Hypothalamus (tissue), 51 donors: ENCODE results near the gene KIF23.
"Not testable (repeated sequence)": the region's sequence is repeated elsewhere in the genome, so short reads cannot be mapped to it uniquely, and the experiment has no call there.

ENCODE experiments used
- DNase-seq, 51 donors: peaks; one replicate each; lab custom pipeline; 2025; lab: John Stamatoyannopoulos, UW

KIF23 gene

DNA sequence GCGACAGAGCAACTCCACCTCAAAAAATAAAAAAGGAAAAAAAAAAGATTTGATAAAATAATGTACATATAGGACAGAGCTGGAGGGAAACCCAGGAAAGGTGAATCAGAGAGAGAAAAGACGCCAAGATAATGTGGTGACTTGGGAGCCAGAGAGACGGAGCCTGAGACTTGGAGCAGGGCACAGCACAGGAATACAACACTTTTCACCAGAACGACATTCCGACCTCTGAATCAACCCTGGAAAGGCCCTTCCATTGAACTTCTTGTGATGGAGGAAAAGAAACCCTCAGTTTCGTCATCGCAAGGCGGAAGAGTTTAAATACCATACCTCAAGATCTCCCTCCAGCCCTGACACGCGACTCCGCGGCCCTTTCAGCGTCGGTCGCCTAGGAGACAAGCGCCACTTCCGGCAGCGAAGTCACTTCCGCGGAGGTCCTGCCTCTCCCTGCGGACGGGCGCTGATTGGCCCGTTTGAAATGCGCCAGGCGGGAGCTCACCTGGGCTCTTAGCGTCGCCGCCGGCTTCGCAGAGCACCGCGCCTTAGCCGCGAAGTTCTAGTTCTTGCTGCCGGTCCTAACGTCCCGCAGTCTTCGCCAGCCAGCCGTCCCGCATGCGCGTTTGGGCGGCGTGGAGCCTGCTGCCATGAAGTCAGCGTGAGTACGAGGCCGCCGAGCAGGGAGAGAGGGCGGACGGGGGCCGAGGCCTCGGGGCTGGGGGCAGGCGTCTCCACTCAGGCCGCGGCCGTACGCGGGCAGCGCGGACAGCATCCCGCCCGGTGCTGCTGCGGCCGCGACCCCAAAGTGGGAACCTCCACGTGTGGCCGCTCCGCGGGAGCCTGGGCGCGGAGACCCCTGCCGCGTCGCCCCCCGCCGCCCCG lies at the start of gene KIF23:
Gene KIF23, plus strand, starts transcription at position 528 of the 879 bp plus-strand sequence. Its CDS starts 117 bp downstream, at position 645.
- DNase-seq = peak in 49 of 51 donors; percentile 6 to 93 (median 71)

DNA sequence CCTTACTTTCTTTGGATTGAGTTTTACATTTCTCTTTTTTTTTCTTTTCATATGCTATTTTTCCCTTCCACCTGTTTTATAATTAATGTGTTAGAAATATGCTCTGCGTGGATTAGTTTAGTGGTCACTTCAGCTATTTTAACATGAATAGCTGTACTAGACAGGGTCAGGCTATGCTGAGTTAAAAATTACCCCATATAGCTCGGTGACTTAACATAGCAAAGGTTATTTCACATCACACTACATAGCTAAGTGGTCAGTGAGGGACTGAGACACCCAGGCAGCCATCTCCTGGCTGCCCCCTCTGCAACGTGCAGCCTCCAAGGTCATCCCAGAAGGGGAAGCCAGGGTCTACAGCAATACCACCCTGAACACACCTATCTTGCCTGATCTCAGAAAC lies 46.9 kb upstream of the KIF23 start:
- DNase-seq = no peak

DNA sequence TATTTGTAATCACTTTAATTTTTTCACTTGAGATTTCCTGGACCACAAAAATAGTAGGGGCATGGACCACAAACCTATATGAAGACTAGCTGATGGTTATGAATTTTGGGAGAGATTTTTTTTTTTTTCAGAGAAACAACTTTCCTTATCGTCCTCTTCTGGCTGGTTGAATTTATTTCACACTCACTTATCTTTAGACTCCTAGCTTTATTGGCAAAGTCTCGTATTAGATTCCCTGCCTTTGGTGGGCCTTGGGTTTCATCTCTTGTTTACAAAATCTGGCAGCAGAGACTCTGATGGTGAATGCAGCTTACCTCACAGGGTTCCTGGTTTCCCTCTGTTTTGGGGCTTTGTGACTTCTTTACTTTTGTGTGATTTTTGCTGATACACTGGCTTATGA lies 44.5 kb upstream of the KIF23 start:
- DNase-seq = no peak

DNA sequence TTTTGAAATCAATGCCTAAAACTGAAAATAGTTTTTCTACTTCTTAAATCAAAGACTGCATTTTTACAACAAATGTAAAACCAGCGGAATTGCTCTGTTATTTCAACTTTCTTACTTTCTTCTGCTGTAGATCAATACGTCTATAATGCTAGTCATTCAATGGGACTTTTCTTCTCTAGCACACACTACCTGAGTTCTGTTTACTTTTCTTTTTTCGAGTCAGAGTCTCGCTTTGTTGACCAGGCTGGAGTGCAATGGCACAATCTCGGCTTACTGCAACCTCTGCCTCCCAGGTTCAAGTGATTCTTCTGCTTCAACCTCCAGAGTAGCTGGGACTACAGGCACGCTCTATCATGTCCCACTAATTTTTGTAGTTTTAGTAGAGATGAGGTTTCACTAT lies 40.7 kb upstream of the KIF23 start:
- no peak for DNase-seq

DNA sequence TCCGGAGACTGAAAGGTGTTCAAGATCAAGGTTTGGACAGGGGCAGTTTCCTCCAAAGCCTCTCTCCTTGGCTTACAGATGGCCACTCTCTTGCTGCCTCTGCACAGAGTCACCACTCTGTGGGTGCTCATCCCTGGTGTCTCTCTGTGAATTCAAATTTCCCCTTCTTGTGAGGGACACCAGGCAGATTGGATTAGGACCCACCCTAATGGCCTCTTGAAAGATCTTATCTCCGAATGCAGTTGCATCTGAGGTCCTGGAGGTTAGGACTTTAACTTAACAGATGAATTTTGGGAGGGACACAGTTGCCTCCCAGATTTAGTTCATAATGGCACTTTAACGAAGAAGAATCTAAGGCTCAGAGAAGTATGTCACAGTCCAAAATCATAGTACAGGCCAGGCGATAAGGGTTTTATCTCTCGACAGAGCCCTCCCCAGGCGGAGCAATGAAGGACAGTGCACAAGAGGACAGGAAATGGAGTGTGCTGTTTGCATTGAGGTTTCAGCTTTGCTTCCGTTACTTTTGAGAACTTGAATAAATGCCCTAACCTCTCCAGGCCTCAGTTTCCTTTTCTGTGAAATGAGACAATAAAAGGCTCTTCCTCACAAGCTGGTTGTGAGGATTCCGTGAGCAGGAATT lies 38.9 kb upstream of the KIF23 start:
- DNase-seq = no peak

DNA sequence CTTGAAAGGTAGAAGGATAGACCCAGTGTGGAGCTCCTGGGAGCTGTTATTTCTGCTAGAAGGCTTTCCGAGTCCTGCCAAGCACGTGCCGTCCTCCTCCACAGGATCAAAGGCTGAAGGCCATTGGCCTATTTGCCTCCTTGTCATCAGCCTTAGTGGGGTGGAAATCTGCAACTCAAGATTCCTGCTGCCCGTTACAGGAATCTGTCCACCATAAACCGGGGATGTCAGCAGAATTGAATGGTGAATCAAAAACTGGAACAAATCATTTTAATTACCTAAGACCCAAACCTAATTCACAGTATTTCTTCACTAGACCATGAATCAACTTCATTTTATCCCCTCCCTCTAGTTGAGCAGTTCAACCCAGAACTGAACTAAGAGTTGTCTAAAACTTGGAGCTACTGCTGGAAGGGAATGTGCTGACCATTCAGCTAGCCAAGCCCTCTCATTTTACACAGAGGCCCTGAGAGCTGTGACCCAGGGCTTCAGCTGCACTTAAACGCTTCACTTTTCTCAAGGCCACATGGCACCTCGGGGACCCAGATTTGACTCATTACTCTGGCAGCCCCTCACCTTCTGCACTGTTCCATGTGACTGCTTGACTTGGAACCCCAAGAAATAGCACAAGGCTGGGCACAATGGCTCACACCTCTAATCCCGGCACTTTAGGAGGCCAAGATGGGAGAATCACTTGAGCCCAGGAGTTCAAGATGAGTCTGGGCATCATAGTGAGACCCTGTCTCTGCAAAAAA lies 36.8 kb upstream of the KIF23 start:
- no peak for DNase-seq

DNA sequence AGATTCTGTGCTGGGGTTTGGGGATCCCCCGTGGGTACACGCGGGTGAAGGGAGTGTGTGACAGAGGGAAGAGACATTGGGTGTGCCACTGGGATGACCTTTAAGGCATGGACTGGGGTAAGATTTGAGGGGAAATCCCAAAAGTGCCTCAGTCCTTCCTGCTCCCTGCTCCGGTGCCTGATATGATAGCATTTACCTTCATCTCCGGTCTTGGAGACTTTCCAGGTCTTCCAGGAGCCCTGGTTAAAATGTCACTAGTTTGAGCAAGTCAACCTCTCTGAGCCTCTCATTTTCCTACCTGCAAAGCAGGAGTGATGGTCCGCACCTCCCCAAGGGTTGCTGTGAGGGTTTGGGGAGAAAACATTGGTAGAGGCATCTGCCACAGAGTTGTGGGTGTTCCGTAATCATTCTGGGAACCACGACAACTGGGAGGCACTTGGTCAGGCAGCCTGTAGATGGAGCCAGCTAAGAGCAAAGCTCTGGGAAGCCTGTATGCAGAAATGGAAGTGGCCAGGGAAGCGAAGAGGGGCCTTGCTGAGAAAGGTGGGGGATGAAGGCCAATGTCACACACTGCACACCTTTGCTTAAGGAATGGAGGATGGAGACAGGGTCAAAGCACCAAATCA lies 33.9 kb upstream of the KIF23 start:
- DNase-seq = no peak

DNA sequence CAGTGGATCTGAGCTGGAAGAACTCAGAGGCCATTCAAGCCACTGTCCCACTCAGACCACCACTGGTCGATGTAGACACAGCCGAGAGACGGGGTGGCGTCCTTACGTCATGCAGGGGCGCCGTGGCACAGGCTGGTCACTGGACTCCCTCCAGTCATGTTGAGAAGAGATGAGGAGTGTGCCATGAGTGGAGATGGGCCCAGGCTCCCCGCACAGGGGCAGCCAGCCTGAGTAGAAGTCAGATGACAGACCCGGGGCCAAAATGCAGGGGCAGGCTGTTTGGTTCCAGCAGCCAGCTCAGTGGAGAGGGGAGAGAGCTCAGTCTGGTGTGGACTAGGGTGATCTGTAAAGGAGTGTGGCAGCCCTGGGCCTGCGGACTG lies 33.4 kb upstream of the KIF23 start:
- DNase-seq = no peak

DNA sequence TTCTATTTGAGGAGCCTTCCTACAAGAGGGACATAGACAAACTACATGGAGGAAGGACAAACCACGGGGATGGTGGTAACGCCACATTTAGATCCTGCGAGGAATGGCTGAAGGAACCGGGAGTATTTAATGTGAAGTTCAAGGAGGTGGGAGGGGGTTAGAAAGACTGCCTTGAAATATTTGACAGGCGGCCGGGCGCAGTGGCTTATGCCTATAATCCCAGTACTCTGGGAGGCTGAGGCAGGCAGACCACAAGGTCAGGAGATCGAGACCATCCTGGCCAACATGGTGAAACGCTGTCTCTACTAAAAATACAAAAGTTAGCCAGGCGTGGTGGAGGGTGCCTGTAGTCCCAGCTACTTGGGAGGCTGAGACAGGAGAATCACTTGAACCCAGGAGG lies 32.0 kb upstream of the KIF23 start:
- not testable (repeated sequence) for DNase-seq

DNA sequence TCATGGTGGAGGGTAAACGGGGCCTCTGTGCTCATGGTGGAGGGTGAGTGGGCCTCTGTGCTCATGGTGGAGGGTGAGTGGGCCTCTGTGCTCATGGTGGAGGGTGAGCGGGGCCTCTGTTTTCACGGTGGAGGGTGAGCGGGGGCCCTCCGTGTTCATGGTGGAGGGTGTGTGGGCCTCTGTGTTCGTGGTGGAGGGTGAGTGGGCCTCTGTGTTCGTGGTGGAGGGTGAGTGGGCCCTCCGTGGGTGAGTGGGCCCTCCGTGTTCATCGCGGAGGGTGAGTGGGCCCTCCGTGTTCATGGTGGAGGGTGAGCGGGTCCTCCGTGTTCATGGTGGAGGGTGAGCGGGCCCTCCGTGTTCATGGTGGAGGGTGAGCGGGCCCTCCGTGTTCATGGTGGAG lies 30.1 kb upstream of the KIF23 start:
- not testable (repeated sequence) for DNase-seq

DNA sequence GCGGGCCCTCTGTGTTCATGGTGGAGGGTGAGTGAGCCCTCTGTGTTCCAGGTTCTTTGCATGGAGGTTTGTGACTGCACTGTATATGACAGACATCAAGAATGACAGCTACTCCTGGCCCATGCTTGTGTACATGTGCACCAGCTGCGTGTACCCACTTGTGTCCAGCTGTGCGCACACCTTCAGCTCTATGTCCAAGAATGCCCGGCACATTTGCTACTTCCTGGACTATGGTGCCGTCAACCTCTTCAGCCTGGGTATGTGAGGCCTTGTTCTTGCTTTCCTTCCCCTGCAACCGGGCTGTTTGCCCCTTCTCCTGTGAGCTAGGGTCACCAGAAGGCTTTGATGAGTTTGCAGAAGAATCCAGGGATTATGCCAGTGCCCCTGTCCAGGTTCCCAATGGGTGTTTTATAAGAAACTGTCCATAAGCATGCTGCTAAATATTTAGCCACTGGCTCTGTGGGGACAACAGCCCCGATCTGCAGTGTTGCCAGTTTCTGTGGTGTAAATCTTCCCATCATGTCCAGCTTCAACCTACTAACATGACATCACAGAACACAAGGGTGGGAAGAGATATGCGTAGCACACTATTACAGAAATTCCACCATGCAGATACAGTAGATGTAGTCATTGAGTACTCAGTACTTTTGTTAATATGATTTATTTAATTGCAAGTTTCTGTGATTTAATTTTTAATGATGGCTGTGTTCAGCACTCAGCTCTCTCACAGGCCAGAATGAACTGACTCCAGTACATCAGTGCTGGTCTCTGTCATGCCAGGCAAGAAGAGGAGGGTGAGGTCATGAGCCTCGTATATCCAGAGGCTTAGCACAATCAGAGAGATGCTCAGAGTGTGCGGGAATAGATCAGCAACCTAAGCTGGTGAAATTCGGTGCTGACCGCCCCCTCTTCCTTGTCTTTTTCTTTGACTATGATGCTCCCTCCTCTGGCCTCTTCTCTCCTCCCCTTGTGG lies 29.2 kb upstream of the KIF23 start:
- no peak for DNase-seq

DNA sequence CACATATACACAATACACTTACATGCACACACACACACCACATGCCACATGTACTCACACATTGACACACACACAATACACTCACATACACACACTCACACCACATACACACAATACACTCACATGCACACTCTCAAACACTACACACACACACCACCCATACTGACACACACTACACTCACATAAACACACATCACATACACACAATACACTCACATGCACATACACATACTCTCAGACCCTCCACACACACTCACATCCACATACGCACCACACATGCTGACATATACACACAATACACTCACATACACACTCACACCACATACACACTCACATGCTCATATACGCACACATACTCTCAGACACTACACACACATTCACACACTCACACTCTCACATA lies 28.3 kb upstream of the KIF23 start:
- DNase-seq = no peak

DNA sequence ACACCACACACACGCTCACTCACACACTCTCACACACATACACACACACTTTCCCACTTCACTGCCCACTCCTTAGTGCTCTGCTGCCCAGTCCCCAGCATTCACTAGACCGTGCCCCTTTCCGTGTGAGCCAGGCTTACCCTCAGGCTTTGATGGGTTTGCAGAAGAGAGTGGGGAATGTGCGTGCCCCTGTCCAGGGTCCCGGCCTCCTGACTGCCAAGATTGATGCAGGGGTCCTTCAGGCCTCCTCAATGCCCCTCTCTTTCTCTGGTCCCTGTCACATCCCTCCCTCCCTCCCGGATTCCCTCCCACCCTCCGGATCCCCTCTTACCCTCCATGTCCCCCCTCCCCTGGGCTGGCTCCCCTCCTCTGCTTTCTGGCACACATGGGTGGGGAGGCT lies 27.9 kb upstream of the KIF23 start:
- DNase-seq = no peak

DNA sequence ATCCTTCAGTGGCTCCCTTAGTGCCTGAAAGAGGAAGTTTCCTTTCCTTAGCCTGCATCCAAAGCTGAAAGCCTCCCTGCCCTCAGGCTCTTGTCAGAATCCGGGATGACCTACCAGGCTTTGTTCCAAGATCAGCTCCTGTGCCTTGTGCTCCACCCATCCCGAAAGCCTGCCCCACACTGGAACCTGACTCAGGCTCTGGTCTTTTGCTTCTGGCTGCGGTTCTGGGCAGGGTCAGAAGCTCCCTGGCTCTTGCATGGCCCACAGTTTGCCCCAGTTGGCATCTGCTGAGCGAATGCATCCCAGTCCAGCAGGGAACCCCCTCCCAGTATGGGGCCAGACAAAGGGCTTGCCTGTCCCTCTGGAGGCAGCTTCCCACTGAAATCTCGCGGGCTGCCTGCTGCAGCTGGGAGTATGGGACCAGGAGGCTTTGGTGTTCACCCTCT lies 25.9 kb upstream of the KIF23 start:
- DNase-seq = peak in 9 of 51 donors; percentile 6 to 45 (median 17)

DNA sequence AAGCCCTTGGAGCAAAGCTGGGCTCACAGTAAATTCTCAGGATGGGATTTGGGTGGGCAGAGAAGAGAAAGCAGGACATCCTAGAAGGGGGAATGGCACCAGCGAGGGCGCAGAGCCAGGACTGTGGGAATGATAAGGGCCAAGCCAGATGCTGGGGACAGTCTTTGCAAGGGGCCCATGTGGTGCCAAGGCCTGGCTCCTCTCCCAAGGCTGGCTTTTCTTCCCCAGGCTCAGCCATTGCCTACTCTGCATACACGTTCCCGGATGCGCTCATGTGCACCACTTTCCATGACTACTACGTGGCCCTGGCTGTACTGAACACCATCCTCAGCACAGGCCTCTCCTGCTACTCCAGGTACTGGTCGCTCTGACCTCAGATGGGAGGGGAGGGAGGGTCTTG lies 24.7 kb upstream of the KIF23 start:
- DNase-seq = no peak

DNA sequence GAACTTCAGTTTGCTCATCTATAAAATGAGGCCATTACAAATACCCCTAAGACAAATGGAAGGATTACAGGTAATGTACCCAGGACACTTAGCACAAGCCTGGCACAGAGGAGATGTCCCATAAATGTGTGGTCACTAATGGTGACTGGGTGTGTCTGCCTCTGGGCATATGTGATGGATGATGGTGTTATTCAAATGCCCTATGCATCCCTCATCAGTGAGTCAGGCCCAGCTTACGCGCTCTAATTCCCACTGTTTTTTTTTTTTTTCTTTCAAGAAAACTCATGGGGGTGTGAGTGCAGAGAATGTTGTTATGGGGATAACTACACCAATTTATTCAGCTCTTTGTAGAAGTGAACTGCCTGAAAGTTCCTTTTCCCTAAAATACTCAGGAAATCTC lies 23.6 kb upstream of the KIF23 start:
- no peak for DNase-seq

DNA sequence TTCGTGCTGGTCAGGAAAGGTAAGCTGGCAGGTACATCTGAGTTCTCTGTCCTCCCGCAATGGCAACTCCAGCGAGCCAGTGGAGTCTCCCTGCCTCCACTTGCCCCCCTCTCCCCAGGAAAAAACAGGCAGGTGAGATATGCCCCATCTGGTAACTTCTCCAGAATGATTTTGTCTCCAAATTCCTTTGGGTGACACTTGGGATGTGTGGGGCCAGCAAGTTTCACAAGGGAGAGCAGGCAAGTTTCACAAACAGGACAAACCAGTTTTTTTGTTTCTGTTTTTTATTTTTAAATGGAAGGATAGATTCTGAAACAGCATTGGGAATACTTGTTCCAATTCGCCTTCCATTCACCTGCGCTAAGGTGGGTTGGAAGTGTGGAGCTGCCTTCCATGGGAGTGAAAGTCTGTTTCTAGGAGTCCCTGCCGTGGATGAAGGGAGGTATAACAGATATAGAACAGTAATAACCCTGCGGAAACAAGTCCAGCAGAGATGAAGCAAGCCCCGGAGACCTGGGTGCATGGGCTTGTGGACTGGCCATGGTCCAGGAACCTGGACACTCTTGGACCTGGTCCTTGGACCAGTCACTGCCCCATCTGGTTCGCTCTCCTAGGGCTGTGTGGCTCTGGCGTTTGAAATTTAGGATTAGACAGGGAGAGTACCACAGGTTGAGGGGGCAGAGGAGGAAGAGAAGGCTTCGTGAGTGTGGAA lies 22.9 kb upstream of the KIF23 start:
- no peak for DNase-seq

DNA sequence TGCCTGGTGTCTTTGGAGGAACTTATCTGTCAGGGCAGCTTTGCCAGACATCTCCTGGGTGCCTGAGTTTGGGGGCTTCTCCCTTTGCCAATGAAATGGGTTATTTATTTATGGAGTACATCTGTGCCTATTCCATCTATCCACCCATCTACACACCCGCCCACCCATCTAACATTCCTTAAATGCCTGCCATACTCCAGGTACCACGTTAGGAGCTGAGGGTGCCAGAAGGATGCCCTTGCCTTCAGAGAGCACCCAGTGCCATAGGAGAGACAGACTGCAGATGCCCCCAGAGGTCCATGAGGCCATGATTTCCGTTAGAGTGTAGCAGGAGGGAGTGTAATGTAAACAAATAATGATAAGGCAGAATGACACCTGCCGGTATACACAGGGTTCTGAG lies 21.8 kb upstream of the KIF23 start:
- DNase-seq = no peak

DNA sequence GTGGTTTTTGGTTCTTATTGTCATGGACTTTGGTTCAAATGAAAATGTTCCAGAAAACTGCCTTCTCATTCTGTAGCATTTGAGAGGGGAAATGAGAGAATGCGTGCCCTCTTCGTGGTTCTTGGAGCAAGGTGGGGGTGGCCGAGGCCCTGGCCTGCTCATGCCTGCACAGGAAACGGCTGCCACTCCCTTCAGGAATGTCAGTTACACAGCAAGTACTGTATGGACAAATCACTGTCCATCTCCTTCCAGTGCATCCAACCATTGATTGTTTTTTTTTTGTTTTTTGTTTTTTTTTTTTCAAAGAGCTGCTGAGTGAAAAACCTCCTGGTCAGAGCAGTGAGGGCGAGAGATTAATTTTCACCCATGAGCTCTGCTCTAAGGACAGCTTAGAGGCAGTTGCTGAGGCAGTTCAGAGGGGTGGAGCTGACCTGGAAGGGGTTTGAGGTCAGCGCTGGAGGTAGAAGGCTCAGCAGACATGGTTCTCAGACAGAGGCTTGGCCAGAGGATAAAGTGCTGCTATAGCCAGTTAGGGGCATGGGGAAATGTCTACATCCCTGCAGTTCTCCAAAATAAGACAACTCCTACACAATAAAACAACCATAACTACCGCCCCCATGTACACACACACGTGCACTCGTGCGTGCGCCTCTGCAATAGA lies 20.2 kb upstream of the KIF23 start:
- DNase-seq = no peak
